Ovary (tissue), 9 donors: Measurements from ENCODE around the gene PRKACG. TPM values are rescaled to one million over a fixed set of nuclear protein-coding genes. Genes with fewer than 3 reads are reported as not detected.
A peak's percentile ranks its signal among the peaks of the same experiment; 100 is the strongest.

Experiments used
- DNase-seq, 5 donors: peaks; one replicate each; pipeline ENCODE4 v3.0.0-alpha.2; 2019 to 2020
- H3K27ac ChIP-seq, 2 donors: fragments of 200-600 bp; one replicate each; pipeline versions ENCODE4 v1.5.1 to v1.8.0; 2019 to 2022
- H3K27me3 ChIP-seq: fragments of 200-600 bp; one replicate; pipeline ENCODE4 v1.8.0; 2022
- H3K36me3 ChIP-seq: fragments of 200-600 bp; sonication (generic); one replicate; pipeline ENCODE4 v1.5.1; 2019
- H3K4me1 ChIP-seq: one replicate; pipeline ENCODE4 v1.8.1; 2013; ENCODE audit warnings: mild to moderate bottlenecking, moderate library complexity; ENCODE audit not compliant: insufficient read depth
- H3K4me3 ChIP-seq: fragments of 200-600 bp; sonication (generic); one replicate; pipeline ENCODE4 v1.5.1; 2017
- H3K9me3 ChIP-seq, 2 donors: fragments of 200-600 bp in 1 of 2; sonication (generic) in 1 of 2; one replicate each; pipeline versions ENCODE4 v1.5.1 to v1.8.1; 2013 to 2019; ENCODE audit warnings: mild to moderate bottlenecking in 1 of 2, moderate library complexity in 1 of 2
- EP300 ChIP-seq: sonication (generic); formaldehyde crosslinking; IDR thresholded peaks from one replicate; pipeline ENCODE4 v1.6.1; 2017; ENCODE audit warnings: antibody characterized with exemption
- POLR2A ChIP-seq: fragments of 450-650 bp; IDR thresholded peaks from one replicate; pipeline ENCODE4 v1.6.1; 2017; ENCODE audit warnings: antibody characterized with exemption, mild to moderate bottlenecking, moderate library complexity
- WGBS, 3 donors: extraction: QIAGEN DNeasy Blood & Tissue Kit in 1 of 3; methylation state at CpG; one replicate each; pipeline versions ENCODE4 v1.1.5 to v1.1.7; 2013 to 2017; 5-methylcytosine and 5-hydroxymethylcytosine counted together
- intact Hi-C, 4 donors: fragments of 100-400 bp; cut with DNase I; formaldehyde crosslinking; loops; one replicate each; pipeline versions ENCODE4 v1.11.0 to v1.15.1; 2022 to 2023
- polyA plus RNA-seq, 2 donors: library from polyadenylated mRNA; stranded (reverse); fragments of 200-250 nt in 1 of 2; fragments of 350-450 nt in 1 of 2; fragmentation: Illumina TruSeq in 1 of 2; extraction: RNeasy Lipid Tissue Mini Kit (QIAGEN cat#74804) in 1 of 2; gene quantifications; one replicate each; pipeline ENCODE4 v1.2.3, GENCODE V29; 2013 to 2014
- total RNA-seq, 7 donors: library from RNA; depleted of rRNA in 2 of 7; stranded (reverse); fragments of >200 nt in 2 of 7; fragmentation: NEBNext Ultra II Directional in 3 of 7; extraction: Animal tissue kit (Norgen Biotek cat#: 25700) in 3 of 7; gene quantifications; one replicate each; pipeline versions ENCODE4 v1.1.0 to v1.2.4, GENCODE V29; 2016 to 2023
- TF ChIP-seq, protein P1 (sequence below), 3 donors: fragments of 450-650 bp in 2 of 3; fragments of 200-600 bp in 1 of 3; IDR thresholded peaks; one replicate each; pipeline versions ENCODE4 v1.5.1 to v1.8.0; 2016 to 2022; ENCODE audit warnings: antibody characterized with exemption in 3 of 3, mild to moderate bottlenecking in 1 of 3
- donor health status: DM: no; HTN: no; CAD: no; lungs with moderate emphysema.
- donor health status: DM: no; HTN: no; CAD: no.
- donor health status: Bipolar disorder and iron deficiency.
- donor health status: DM: yes; HTN: yes; CAD: no.
- donor health status: DM: no; HTN: no; CAD: no.
- donor health status: DM: yes; HTN: yes; CAD: no.

The PRKACG gene
- total and polyA plus RNA-seq, 9 donors = not detected

DNA sequence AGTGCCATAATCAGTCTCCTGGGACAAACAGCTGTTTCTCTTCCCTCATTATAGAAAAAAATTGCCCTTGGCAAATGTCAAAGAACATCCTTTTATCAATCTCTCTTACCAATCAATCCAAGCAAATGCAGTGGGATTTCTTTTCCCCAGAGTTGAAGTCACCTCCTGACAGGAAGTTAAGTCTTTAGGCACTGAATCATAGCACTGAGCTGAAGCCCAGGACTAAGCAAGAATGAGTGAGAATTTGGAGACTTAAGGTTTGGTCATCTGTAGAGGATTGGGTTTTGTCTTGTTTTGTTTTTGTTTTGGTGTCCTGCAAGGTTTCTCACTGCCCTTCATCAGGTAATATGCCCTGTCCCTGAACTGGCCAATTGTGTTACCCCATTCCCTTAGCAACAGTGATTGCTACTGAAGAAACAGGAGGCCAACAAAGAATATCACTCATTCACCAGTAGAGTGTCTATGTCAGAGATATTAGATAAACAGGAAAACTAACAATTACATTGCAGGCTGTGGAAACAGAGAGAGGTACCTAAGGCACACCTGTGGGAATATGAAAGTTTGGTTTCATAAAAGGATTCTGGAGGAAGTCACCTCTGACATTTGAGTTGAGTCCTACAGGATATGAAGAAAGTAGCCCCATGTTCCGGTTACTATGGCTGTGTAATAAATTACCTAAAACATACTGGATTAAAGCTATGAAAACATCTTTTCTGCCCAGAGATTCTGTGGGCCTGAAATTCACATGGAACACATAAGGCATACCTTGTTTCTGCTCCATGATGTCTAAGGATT is 17.1 kb upstream of the PRKACG start:
- Histone ChIP-seq H3K4me1 (peaks cover 2% of the 10 kb centered on the region), H3K27ac (no peak overlapping the region), H3K4me3 (no peak overlapping the region), H3K27me3 (no peaks in the 10 kb centered on the region), H3K36me3 (no peaks in the 10 kb centered on the region), H3K9me3 (no peaks in the 10 kb centered on the region)
- 38 to 60% (median 56%) methylated on average over 1 of the region's 1 CpG for WGBS, 3 donors
- intact Hi-C loops = no loop called here
- TF ChIP-seq EP300 (no peak), POLR2A (no peak)
- TF ChIP-seq, protein P1, sequence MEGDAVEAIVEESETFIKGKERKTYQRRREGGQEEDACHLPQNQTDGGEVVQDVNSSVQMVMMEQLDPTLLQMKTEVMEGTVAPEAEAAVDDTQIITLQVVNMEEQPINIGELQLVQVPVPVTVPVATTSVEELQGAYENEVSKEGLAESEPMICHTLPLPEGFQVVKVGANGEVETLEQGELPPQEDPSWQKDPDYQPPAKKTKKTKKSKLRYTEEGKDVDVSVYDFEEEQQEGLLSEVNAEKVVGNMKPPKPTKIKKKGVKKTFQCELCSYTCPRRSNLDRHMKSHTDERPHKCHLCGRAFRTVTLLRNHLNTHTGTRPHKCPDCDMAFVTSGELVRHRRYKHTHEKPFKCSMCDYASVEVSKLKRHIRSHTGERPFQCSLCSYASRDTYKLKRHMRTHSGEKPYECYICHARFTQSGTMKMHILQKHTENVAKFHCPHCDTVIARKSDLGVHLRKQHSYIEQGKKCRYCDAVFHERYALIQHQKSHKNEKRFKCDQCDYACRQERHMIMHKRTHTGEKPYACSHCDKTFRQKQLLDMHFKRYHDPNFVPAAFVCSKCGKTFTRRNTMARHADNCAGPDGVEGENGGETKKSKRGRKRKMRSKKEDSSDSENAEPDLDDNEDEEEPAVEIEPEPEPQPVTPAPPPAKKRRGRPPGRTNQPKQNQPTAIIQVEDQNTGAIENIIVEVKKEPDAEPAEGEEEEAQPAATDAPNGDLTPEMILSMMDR (IDR thresholded peaks at IDR 0.05) = no peak
- DNase-seq = no peak

GRCh38 chr9:69029535-69029934 is 15.6 kb upstream of the PRKACG start:
- Histone ChIP-seq H3K27me3 (no peaks in the 10 kb centered on the region), H3K4me3 (no peak overlapping the region), H3K4me1 (no peaks in the 10 kb centered on the region), H3K36me3 (no peaks in the 10 kb centered on the region), H3K27ac (no peak overlapping the region), H3K9me3 (no peaks in the 10 kb centered on the region)
- intact Hi-C loops = loop anchor here in 2 of 4 donors (5.0 to 10.0 kb wide), 2 partner anchors 132 to 445 kb away; no protein-coding TSS in a partner anchor
- DNase-seq = no peak
- TF ChIP-seq EP300 (no peak), POLR2A (no peak)
- TF ChIP-seq, protein P1 (IDR thresholded peaks at IDR 0.05) = no peak

DNA sequence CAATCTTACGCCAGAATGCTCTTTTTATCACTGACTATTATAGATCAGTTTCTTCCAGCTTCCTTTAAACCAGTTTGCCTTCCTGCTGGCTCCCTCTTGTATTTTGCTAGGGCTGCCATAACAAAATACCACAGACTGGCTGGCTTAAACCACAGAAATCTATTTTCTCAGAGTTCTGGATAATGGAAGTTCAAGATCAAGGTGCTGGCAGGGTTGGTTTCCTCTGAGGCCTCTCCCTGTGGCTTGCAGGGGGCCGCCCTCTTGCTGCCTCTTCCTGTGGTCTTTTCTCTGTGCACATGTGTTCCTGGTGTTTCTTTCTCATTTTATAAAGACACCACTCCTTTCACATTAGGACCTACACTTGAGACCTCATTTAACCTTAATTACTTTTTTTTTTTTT is 14.8 kb upstream of the PRKACG start:
- no peaks in the 10 kb centered on the region for H3K9me3 ChIP-seq
- WGBS, 3 donors = 89 to 92% (median 89%) methylated on average over 2 of the region's 2 CpGs
- no peak overlapping the region for H3K27ac ChIP-seq
- H3K36me3 ChIP-seq = no peaks in the 10 kb centered on the region
- intact Hi-C loops = loop anchor here in 2 of 4 donors (5.0 to 10.0 kb wide), 2 partner anchors 131 to 444 kb away; no protein-coding TSS in a partner anchor
- no peaks in the 10 kb centered on the region for H3K4me1 ChIP-seq
- TF ChIP-seq POLR2A (no peak), EP300 (no peak)
- TF ChIP-seq, protein P1 (IDR thresholded peaks at IDR 0.05) = no peak
- no peaks in the 10 kb centered on the region for H3K27me3 ChIP-seq
- no peak overlapping the region for H3K4me3 ChIP-seq
- DNase-seq = no peak

- H3K36me3 ChIP-seq = no peaks in the 10 kb centered on the region
- H3K27me3 ChIP-seq = no peaks in the 10 kb centered on the region
- no peak overlapping the region for H3K4me3 ChIP-seq
- no peaks in the 10 kb centered on the region for H3K4me1 ChIP-seq
- no peak for DNase-seq
- H3K9me3 ChIP-seq = no peaks in the 10 kb centered on the region
- intact Hi-C loops = loop anchor here in 2 of 4 donors (5.0 to 10.0 kb wide), 2 partner anchors 130 to 443 kb away; no protein-coding TSS in a partner anchor
- no peak overlapping the region for H3K27ac ChIP-seq
- 49 to 56% (median 53%) methylated on average over 5 of the region's 5 CpGs for WGBS, 3 donors
- TF ChIP-seq, protein P1 (IDR thresholded peaks at IDR 0.05) = peak; percentile 25 to 30 (median 29)
- no peak for TF ChIP-seq EP300
These were observed 13.6 kb upstream of the PRKACG start for GRCh38 chr9:69027355-69028097.
